Measurements from ENCODE around the gene DCAF15. TPM values are rescaled to one million over a fixed set of nuclear protein-coding genes. Genes with fewer than 3 reads are reported as not detected.

Gene DCAF15
- total and polyA plus RNA-seq, 3 donors from 2014 or later: 79.3 to 151 (median 82.6) TPM

- no peaks in the 10 kb centered on the region for H3K36me3 ChIP-seq (ENCODE audit: low read depth, missing control alignments)
- no peak for TF ChIP-seq CTCF (IDR thresholded peaks at IDR 0.05)
- no peak for TF ChIP-seq POLR2A (IDR thresholded peaks at IDR 0.05)
- H3K27ac ChIP-seq: no peak overlapping the region
- intact Hi-C loops (cut with DNase I; ENCODE audit: low total_unique reads): no loop called here
- H3K4me1 ChIP-seq: peaks cover 3% of the 10 kb centered on the region
- WGBS, 2 donors: 90 to 95% methylated on average over 4 to 38 of the region's 41 CpGs
- no peaks in the 10 kb centered on the region for H3K27me3 ChIP-seq
- no peak for DNase-seq
- no peak overlapping the region for H3K4me3 ChIP-seq
- H3K9me3 ChIP-seq: no peaks in the 10 kb centered on the region
Observed at GRCh38 chr19:13959141-13959961, 7.0 kb downstream of the DCAF15 start.

- intact Hi-C loops (cut with DNase I; ENCODE audit: low total_unique reads): no loop called here
- Histone ChIP-seq H3K9me3 (no peaks in the 10 kb centered on the region), H3K27ac (no peak overlapping the region), H3K4me1 (peaks cover 3% of the 10 kb centered on the region), H3K27me3 (no peaks in the 10 kb centered on the region), H3K36me3 (ENCODE audit: low read depth, missing control alignments) (no peaks in the 10 kb centered on the region), H3K4me3 (no peak overlapping the region)
- WGBS, 2 donors: 92 to 100% methylated on average over 6 to 27 of the region's 27 CpGs
- DNase-seq: no peak
- TF ChIP-seq CTCF (IDR thresholded peaks at IDR 0.05) (peak in 1 of 3 experiments; percentile 9), POLR2A (IDR thresholded peaks at IDR 0.05) (no peak)
Observed at GRCh38 chr19:13959962-13960862, 7.9 kb downstream of the DCAF15 start.

GRCh38 chr19:13960863-13961784 is 8.8 kb downstream of the DCAF15 start:
- no peak for TF ChIP-seq CTCF (IDR thresholded peaks at IDR 0.05)
- TF ChIP-seq POLR2A (IDR thresholded peaks at IDR 0.05): no peak
- no peak overlapping the region for H3K4me3 ChIP-seq
- peaks cover 3% of the 10 kb centered on the region for H3K4me1 ChIP-seq
- no peak overlapping the region for H3K27ac ChIP-seq
- H3K9me3 ChIP-seq: no peaks in the 10 kb centered on the region
- intact Hi-C loops (cut with DNase I; ENCODE audit: low total_unique reads): no loop called here
- DNase-seq: no peak
- H3K27me3 ChIP-seq: no peaks in the 10 kb centered on the region
- no peaks in the 10 kb centered on the region for H3K36me3 ChIP-seq (ENCODE audit: low read depth, missing control alignments)
- 80 to 88% methylated on average over 26 to 39 of the region's 39 CpGs for WGBS, 2 donors

- Histone ChIP-seq H3K9me3 (no peaks in the 10 kb centered on the region), H3K27me3 (no peaks in the 10 kb centered on the region), H3K36me3 (ENCODE audit: low read depth, missing control alignments) (no peaks in the 10 kb centered on the region), H3K27ac (peak overlapping the region; percentile 46 to 66), H3K4me1 (peaks cover 3% of the 10 kb centered on the region), H3K4me3 (peak overlapping the region; percentile 21 to 47)
- DNase-seq: peak; percentile 54
- intact Hi-C loops (cut with DNase I; ENCODE audit: low total_unique reads): no loop called here
- 47 to 53% methylated on average over 35 to 49 of the region's 55 CpGs for WGBS, 2 donors
- TF ChIP-seq POLR2A (IDR thresholded peaks at IDR 0.05): no peak
- no peak for TF ChIP-seq CTCF (IDR thresholded peaks at IDR 0.05)
Observed at GRCh38 chr19:13961826-13962698, 9.8 kb downstream of the DCAF15 start.
